Prostate gland (tissue), 2 donors: ENCODE data around the gene DERL3.

Experiments used
- POLR2A ChIP-seq: fragments of 450-650 bp; IDR thresholded peaks from one replicate; pipeline ENCODE4 v1.6.1; 2016; ENCODE audit warnings: antibody characterized with exemption, mild to moderate bottlenecking
- TF ChIP-seq, protein P1 (sequence below), 4 experiments: fragments of 200-600 bp in 2 of 4; fragments of 450-650 bp in 2 of 4; sonication (generic) in 2 of 4; IDR thresholded peaks; 1 replicate in 3 of 4; 2 replicates in 1 of 4; pipeline ENCODE4 v1.5.1; 2016 to 2019; ENCODE audit warnings: antibody characterized with exemption in 4 of 4, mild to moderate bottlenecking in 2 of 4, moderate library complexity in 2 of 4

DNA sequence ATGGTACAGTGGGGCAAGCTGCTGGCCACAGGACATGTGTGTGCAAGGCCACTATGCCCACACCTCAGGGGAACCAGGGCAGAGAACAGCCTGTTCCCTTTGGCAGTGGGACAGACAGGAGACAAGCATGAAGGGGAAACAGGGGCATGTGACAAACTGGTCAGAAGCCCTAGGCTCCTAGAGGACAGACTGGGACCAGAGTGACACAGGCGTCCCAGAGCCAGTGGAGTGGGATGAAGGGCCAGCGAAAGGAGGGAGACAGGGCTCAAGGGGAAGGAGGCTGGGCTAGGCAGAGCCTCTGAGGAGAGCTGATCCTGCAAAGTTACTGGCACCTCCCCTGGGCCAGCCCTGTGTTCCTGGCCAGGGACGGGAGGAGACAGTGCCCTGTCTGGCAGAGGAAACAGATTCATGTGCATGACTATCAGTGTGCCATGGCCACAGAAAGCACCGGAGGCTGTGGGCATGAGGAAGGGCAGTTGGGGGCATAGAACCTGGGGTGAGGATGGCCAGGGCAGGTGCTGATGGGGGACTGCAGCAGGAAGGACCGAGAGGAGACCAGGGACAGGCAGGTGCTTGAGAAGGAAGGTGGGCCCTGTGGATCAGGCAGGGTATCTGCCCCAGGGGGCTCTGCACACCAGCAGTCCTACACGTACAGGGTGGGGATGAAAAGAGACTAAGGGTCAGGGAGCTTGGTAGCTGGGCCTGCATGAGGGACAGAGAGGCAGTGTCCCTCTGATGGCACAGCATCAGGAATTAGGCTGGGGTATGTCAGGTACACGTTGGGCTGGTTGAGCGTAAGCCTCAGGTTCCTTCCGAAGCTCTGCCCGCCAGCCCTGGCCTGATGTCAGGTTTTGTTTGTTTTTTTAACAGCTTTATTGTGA is 9.8 kb downstream of the DERL3 start:
- TF ChIP-seq, protein P1, sequence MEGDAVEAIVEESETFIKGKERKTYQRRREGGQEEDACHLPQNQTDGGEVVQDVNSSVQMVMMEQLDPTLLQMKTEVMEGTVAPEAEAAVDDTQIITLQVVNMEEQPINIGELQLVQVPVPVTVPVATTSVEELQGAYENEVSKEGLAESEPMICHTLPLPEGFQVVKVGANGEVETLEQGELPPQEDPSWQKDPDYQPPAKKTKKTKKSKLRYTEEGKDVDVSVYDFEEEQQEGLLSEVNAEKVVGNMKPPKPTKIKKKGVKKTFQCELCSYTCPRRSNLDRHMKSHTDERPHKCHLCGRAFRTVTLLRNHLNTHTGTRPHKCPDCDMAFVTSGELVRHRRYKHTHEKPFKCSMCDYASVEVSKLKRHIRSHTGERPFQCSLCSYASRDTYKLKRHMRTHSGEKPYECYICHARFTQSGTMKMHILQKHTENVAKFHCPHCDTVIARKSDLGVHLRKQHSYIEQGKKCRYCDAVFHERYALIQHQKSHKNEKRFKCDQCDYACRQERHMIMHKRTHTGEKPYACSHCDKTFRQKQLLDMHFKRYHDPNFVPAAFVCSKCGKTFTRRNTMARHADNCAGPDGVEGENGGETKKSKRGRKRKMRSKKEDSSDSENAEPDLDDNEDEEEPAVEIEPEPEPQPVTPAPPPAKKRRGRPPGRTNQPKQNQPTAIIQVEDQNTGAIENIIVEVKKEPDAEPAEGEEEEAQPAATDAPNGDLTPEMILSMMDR (IDR thresholded peaks at IDR 0.05), result no peak
- no peak for TF ChIP-seq POLR2A
